Fibroblast of the aortic adventitia (primary cell): Measurements from ENCODE around the gene NT5C2. TPM values are rescaled to one million over a fixed set of nuclear protein-coding genes. Genes with fewer than 3 reads are reported as not detected.

Experiments used
- DNase-seq: peaks from one replicate; pipeline ENCODE4 v3.0.0-alpha.2; 2010; ENCODE audit warnings: low read depth
- H3K4me3 ChIP-seq: 2 replicates; pipeline ENCODE4 v1.5.1; 2011; ENCODE audit warnings: low read depth, mild to moderate bottlenecking, control low read depth, low read length, moderate library complexity
- CTCF ChIP-seq: IDR thresholded peaks from 2 replicates; pipeline ENCODE4 v1.5.1; 2011; ENCODE audit warnings: mild to moderate bottlenecking, low read length, control low read depth, inconsistent platforms; ENCODE audit not compliant: insufficient read depth
- total RNA-seq: library from RNA; depleted of rRNA; stranded (reverse); fragments of >200 nt; gene quantifications from 2 replicates; pipeline ENCODE4 v1.2.3, GENCODE V29; 2012; ENCODE audit warnings: low replicate concordance

The NT5C2 gene
- total RNA-seq, 1 donor = 95.2 TPM

- no peak overlapping the region for H3K4me3 ChIP-seq
- no peak for DNase-seq
- no peak for TF ChIP-seq CTCF
Observed at GRCh38 chr10:103078676-103079075, 114.4 kb downstream of the NT5C2 start.

- H3K4me3 ChIP-seq = no peak overlapping the region
- no peak for TF ChIP-seq CTCF
- DNase-seq = no peak
Observed at GRCh38 chr10:103078309-103078615, 114.8 kb downstream of the NT5C2 start.

GRCh38 chr10:103077491-103078308, 115.4 kb downstream of the NT5C2 start:
- TF ChIP-seq CTCF = no peak
- no peak for DNase-seq
- no peak overlapping the region for H3K4me3 ChIP-seq

GRCh38 chr10:103077020-103077419, 116.1 kb downstream of the NT5C2 start:
- no peak for DNase-seq
- H3K4me3 ChIP-seq = no peak overlapping the region
- no peak for TF ChIP-seq CTCF

GRCh38 chr10:103072891-103073290, 120.2 kb downstream of the NT5C2 start:
- no peak for TF ChIP-seq CTCF
- H3K4me3 ChIP-seq = no peak overlapping the region
- DNase-seq = no peak

- DNase-seq = no peak
- no peak for TF ChIP-seq CTCF
- H3K4me3 ChIP-seq = no peak overlapping the region
Observed at GRCh38 chr10:103072276-103072675, 120.8 kb downstream of the NT5C2 start.
